PC-3 (cell line): ENCODE data around the gene CDCA8.

Experiments
- CTCF ChIP-seq: fragments of 300-600 bp; sonication (generic); conservative IDR thresholded peaks from 2 replicates; pipeline ENCODE4 v1.5.1; 2017; ENCODE audit warnings: antibody characterized with exemption, low read depth, mild to moderate bottlenecking, low read length
- EZH2 ChIP-seq: fragments of 300-600 bp; sonication (generic); IDR thresholded peaks from one replicate; pipeline ENCODE4 v1.6.1; 2017; ENCODE audit warnings: antibody characterized with exemption, mild to moderate bottlenecking, low read length; ENCODE audit not compliant: unreplicated experiment
- EZH2phosphoT487 ChIP-seq: fragments of 300-600 bp; sonication (generic); IDR thresholded peaks from 2 replicates; pipeline ENCODE4 v1.6.1; 2018; ENCODE audit warnings: mild to moderate bottlenecking, antibody characterized with exemption, low read length, borderline replicate concordance

- TF ChIP-seq CTCF (no peak), EZH2 (no peak), EZH2phosphoT487 (no peak)
These were observed 18.4 kb upstream of the CDCA8 start for GRCh38 chr1:37673920-37674319.
